GM21619 (cell line): ENCODE data around the gene CCDC157.

Source experiments
- ATAC-seq: cut with Tn5 transposase; IDR thresholded peaks from one replicate; pipeline ENCODE4 v1.9.1; 2021; ENCODE audit not compliant: unreplicated experiment

CCDC157 gene

DNA sequence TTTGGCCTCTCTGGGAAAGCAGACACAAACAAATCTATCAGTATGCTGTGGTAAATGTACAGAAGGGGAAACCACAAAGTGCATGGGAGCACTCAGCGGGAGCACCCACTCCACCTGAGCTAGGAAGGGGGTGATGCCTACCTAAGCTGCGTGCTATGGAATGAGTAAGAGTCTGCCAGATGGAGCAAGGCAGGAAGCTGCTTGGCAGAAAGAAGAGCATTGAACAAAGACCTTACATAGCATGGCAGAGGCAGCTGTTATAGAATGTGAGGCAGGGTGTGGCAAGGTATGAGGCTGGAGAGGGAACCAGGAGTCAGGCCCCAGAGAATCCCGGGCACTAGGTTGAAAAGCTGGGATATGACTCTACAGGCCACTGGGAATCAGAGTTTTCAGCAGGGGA is 55.0 kb downstream of the CCDC157 start:
- no peak for ATAC-seq

DNA sequence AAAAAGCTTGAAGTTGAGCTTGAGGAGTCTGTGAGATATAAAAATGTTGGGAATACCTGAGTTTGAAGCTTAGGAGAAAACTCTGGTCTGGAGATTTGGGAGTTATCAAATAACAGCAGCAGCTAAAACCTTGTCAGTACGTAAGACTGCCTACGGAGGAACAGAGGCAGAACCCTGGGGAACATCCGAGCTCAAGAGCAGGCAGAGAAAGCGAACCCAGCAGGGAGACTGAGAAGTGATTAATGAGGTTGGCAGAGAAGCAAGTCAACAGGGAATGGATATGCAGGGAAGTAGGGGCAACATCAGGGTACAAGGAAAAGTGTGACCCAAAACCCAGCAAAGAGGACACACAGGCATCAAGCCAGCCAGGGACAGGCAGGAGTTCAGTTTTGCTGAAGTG is 56.2 kb downstream of the CCDC157 start:
- no peak for ATAC-seq

DNA sequence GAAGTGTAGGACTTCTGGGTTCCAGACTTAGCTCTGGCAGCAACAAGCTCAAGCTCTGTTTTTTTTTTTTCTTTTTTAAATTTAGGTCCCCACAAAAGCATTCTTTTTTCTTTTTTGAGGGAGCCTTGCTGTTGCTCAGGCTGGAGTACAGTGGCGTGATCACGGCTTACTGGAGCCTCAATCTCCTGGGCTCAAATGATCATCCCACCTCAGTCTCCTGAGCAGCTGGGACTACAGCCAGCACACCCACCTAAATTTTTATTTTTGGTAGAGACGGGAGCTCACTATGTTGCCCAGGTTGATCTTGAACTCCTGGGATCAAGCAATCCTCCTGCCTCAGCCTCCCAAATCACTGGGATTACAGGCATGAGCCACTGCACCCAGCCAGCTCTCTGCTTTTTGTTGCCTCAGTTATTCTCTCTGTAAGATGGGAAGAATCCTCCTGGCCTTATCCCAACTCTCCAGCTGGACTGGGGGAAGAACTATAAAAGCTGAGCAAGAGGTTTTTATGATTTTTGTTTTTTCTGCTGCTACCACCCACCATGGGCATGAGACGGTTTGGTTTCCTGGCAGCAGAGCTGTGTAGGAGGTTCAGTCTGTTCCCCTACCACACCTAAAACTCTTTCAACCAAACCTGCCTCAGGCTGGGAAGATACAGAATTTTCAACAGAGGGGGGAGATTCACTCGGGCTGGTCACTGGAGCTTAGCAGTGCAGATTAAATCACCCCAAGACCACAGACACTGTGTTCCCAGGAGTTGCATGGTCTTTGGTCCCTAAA is 57.1 kb downstream of the CCDC157 start:
- ATAC-seq = no peak

DNA sequence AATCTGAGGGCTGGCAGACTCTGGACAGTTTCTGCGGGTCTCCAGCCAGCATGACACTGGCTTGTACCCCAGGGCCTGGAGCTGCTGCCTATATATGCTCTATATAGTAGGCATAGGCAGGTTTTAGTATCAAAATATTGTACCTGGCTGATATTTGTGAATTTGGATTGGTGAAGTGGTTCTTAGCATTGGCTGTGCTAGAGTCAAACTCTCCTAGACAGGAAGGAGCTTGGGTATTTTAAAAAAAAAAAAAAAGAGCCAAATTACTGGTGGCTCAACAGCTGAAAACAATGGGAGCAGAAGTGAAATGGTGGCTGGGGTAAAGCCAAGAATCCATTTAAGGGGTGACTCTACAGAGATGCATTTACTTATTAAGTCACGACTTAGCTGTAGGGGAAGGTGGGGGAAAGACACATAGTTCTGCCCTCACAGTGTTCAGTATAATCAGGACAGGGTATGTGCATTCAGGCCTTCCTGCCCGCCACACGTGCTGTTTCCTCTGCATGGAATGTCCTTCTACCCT is 57.8 kb downstream of the CCDC157 start:
- no peak for ATAC-seq

DNA sequence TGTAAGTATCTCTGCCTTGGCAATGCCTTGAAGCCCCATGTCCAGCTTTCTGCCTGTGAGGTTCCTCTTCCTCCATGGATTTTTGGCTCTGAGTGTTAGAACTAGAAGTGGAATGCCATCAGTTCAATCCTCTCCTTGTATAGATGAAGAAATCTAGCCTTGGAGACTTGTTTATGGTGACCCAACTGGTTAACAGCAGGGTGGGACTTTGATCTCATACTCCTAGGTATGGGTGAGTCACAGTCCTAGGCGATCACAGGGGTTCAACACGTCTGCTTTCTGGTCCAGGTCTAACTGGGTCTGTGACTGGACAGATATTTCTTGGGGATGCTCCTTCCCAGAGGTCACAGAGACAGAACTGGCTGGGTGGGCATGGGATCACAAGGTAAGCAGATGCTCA is 59.6 kb downstream of the CCDC157 start:
- ATAC-seq = no peak

DNA sequence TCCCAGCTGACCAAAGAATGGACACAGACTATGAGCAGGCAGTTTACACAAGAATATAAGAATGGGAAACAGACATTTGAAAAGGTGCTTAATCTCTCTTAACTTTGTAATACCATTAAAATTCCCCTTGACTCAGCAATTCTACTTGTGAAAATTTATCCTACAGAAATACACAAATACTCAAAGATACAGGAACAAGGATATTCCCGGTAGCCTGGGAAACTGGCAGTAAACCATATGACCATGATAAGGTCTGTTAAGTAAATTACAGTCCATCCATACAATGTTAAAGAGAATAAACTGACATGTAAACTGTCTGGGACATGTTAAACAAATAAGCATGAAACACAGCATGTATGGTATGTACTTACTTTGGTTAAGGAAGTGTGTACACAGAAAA is 60.0 kb downstream of the CCDC157 start:
- ATAC-seq = no peak

DNA sequence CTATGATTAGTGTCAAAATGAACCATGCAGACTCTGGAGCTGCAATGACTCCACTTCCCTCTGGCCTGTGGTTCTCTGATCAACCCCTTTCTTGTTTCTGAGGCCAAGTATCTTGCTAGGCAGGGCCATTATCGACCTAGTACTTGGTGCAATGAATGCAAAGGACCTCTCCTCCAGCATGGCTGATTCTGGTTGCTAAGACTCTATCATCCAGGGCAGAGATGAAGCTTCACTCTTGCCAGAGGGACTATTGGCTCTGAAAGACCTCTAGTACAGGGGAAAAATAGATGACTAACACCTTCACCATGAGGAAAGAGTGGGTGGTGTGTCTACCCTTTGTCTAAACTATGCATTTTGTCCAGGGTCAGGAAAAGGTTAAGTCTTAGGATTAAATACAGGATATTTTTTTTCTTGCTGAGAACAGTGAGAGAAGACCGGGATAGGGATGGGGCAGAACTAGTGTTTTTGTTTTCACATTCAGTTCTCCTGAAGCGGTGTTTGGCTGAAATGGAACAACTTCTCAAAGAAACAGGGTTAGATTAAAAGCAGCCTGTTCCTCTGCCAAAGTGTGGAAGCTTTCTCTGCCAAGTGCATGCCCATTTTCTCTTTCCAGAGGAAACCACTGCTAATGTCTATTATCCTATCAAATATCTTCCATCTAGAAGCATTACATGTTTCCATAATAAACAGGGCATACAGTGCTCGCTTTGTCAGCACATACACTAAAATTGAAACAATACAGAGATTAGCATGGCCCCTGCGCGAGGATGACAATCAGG is 63.7 kb downstream of the CCDC157 start:
- no peak for ATAC-seq

DNA sequence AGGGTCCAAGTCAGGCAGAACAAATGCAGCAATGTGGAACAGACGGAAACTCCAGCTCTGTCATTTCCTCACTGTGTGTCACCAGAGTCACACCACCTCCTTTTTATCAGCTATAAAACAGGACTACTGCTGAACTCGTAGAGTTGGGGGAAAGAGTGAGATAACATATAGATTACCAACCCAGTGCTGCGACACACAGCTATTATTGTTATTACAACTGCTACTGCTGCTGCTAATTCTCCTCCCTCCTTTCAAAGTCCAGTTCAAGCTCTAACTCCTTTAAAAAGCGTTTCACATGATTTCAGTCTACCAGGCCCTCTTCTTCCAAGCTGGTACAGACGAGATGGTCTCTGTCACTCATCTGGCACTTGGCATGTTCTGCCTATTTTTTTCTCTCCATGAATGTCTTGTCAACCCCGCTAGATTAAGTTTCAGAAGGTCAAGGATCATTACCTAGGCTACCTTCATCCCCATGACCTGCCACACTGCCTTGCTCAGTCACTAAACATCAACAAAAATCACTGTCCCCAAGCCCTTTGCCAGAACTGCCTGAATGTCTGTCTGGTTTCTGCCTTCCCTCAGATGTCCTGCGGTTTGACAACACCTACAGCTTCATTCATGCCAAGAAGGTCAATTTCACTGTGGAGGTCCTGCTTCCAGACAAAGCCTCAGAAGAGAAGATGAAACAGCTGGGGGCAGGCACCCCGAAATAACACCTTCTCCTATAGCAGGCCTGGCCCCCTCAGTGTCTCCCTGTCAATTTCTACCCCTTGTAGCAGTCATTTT is 65.1 kb downstream of the CCDC157 start:
- ATAC-seq = no peak

DNA sequence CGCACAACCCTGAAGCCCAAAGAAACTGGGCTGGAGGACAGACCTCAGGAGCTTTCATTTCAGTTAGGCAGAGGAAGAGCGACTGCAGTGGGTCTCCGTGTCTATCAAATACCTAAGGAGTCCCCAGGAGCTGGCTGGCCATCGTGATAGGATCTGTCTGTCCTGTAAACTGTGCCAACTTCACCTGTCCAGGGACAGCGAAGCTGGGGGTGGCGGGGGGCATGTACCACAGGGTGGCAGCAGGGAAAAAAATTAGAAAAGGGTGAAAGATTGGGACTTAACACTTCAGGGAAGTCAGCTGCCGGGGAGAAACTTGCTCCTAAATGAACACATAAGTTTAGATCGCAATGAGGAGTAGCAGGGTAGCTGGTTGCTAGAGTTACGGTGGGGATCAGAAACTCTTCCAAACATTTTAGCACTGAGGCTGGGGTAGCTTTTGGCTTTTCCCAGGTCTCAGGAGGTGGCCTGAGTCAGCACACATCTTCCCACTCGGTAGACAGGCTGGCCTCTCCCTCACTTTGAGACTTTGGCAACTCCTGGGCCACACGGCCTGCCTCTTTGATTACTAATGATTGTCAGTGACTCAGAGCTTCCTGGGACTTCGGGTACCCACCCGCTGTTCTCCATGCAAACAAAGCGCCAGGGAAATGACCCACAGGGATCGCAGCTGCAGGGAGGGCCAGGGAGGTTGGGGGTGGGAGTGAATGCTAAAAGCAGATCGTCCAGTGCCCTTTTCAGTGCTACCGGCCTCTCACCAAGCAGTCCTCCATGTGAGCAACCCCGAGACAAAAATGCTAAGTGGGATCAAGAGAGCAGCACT is 65.9 kb downstream of the CCDC157 start:
- ATAC-seq = no peak

DNA sequence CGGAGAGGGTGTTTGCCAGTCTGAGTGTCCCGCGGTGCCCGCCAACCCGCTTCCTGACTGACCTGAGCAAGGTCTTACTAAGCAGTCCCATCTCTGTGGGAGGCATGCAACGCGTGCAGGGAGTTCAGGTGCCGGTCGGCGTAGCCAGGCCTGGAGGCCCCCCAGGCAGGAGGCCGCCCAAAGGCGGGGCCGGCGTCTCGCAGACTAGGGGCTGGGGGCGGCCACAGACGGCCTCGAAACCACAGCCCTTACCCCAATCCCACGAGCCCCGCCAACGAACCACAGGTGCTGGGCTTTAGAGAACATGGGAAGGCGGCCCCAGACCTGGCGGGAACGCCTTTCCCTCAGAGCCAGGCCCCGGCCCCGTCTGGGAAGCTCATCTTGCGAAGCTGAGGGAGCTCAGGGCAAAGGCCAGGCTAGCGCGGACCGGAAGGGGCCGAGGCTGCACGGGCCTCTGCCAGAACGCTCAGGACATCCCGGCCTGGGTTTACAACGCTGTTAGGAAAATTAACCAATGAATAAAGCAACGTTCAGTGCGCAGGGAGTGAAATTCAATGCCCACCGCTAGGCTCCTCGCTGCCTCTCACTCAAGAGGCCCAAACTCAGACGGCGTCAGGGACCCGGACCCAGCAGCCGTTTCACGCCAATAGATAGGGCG is 66.6 kb downstream of the CCDC157 start:
- peak; percentile 22 for ATAC-seq

DNA sequence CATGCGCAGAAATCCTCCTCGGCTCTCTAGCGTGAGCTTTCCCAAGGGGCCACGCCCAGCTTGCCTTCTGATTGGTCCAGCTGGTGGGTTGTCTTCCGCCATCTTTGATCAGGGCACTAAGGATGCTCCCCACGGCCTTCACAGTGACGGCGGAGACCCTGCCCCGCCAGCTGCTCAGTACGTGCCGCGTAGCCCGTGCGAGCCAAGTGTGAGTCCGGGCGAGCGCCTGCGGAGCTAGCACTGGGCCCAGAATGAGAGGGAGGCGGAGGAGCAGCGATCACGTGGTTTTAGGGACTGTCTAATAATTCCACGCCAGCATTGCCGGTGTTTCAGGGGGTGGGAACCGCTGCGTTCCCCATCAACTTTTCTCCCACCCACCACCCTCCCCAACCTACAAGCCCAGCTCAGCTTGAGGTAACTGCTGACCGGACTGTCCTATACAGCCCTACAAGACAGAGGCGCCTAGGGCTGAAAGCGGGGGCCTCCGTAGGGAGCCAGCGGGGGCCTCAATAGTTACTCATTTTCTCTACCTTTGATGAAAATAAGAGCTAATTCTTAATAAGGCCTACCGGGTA is 67.2 kb downstream of the CCDC157 start:
- ATAC-seq = peak; percentile 76

DNA sequence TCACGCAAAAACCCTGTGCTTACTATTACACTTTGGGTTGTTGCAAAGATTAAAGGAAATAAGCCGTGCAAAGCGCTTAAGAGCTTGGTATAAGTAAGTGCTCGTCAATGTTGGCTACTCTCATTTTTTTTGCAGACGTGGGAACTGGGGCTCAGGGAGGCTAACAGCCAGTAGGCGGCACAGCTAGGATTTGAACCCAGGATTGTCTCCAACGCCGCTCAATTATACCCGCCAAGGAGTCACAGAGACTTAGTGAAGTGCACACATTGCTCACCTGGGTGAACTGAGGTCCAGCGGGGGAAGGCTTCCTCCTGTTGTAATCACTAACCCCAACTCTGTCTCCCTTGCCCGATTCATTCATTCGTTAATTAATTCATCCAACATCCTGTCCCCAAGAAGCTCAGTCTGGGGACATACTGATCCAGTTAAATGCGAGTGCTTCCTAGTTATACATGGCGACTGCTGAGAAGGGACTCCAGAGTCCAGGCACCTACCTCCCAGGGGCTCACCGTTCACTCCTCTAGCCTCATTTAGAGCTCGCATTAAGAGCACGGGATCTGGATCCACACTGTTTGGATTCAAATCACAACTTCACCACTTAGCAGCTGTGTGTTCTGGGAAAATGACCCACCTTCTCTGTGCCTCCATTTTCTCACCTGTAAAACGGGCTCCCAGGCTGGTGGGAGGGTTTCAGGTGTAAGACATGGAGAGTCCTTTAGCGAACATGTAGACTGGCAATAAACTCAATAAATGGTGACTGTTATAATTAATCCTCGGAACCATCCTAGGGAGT is 67.9 kb downstream of the CCDC157 start:
- no peak for ATAC-seq

DNA sequence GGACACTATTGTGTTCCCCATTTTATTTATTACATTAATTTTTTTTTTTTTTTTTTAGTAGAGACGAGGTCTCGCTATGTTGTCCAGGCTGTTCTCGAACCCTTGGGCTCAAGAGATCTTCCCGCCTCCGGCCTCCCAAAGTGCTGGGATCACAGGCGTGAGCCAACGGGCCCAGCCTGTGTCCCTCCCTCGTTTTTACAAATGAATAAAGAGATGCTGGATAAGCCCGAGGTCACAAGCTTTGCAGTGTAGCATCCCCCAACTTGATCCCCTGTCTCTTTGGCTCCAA is 68.5 kb downstream of the CCDC157 start:
- no peak for ATAC-seq

DNA sequence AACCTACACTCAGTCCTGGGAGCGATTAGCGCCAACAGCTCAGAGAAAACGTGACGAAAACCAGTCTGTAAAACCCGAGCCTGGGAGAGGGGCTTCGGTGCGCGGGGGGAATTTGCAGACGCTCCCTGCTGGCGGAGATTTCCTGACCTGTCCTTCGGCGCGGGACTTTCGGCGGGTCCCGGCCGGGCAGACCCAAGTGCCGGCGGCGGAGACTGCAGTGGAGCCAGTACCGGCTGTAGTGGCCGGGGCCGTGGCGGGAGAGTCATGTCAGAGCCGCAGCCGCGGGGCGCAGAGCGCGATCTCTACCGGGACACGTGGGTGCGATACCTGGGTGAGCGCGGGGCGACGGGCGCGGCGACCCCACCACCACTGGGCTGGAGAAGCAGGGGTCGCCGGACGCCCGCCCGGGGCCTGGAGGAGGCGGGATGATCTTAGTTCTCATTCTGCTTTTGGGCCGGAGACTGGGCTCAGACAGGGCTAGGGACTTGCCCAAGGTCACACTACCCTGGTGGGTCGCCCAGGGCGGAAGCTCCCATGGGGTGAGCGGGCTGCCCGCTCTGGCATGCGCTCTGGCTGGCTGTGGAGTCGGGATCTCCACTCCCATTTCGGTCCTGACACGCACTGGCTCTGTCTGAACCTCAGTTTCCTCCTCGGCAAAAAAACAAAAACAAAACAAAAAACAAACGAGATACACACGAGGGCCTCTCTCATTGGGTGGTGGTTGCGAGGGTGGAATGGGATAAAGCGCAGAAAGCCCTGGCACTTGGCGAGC is 69.0 kb downstream of the CCDC157 start, which contains the start of gene MTFP1:
Gene MTFP1, plus strand, starts transcription at position 153 of the 772 bp plus-strand sequence. Its CDS starts 112 bp downstream, at position 265.
- ATAC-seq = no peak
